Fibroblast of gingiva (primary cell): ENCODE measurements around the gene DNM1.

Source experiments
- DNase-seq: peaks from one replicate; pipeline ENCODE4 v3.0.0-alpha.2; 2011; ENCODE audit warnings: low read depth

Gene DNM1

DNA sequence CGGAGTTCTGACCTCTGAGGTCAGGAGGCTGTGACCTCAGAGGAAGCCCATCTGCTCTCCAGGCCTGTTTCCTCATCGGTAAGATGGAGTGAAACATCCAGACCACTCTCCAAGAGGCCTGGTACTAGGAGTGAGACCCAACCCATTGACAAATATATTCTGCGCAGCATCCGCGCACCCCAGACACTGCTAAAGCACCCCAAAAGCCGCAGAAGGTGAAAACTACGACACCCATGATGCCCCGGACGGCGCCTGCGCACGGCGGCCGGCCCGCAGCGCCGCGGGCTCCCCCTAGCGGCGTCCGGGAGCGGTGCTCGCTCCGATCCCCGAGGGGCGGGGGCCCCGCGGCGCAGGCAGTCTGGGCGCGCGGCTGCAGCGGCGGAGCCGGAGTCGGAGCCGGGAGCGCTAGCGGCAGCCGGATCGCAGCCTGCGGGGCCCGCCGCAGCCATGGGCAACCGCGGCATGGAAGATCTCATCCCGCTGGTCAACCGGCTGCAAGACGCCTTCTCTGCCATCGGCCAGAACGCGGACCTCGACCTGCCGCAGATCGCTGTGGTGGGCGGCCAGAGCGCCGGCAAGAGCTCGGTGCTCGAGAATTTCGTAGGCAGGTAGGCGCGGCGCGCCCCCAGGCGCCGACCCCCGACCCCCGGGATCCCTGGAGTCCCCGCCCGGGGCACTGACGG is at the start of gene DNM1:
Gene DNM1 (plus strand): TSS at position 356 of the 683 bp plus-strand sequence. CDS start 92 bp downstream, at position 448.
- peak; percentile 29 for DNase-seq

DNA sequence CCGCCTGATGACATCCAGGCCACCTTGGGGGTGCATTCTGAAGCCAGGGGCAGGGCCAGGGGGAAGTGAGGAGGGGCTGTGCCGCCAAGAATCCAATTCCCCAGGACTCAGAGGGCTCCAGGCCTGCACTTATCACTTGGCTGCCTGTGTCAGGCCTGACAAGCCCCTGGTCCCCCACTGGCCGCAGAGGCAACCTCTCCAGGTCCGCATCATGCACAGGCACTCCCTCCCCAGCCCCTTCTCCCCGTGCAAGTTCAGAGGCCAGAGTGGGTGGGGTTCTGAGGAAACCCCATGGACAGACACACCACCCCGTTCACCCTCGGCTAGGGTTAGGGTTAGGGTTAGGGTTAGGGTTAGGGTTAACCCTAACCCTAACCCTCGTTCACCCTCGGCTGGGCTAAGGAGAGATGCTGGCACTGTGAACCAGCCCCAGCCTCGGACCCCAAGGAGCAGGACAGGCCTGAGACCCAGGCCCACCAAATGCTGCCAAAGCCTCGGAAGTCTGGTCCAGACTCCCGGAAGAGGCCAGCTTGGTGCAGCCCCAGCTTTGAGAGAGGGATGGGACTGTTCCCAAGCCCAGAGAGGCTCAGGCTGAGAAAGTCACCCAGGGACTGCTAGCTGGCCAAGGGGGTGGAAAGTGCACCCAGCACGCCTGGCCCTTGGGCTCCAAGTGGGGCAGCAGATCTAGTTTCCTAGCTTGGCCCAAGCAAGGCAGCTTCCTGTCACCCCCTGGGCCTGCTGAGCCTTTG is 49.1 kb upstream of the DNM1 start:
- DNase-seq: no peak

DNA sequence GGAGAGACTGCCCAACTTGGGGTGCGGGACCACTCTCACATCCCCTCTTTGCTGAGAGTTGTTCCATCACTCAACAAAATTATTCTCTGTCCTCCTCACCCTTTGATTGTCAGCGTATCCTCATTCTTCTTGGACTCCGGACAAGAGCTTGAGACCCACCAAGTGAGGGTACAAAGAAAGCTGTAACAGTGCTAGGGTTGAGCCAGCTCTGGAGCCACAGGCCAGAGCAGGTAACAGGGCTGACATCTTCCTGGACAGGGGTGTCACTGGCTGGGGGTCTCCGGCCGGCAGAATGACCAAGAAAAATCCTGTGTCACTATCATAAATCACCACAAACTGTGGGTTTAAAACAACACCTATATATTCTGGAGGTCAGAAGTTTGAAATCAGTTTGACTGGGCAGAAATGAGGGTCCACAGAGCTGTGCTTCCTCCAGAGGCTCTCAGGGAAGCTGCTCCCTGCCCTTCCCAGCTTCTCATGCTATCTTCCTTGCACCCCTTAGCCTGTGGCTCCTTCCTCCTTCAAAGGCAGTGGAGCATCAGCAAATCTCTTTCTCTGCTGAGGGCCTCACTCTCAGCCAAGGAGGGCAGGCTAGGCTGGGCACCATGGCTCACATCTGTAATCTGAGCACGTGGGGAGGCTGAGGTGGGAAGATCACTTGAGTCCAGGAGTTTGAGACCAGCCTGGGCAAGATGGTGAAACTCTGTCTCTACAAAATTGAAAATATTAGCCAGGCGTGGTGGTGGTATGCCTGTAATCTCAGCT is 47.3 kb upstream of the DNM1 start:
- no peak for DNase-seq

DNA sequence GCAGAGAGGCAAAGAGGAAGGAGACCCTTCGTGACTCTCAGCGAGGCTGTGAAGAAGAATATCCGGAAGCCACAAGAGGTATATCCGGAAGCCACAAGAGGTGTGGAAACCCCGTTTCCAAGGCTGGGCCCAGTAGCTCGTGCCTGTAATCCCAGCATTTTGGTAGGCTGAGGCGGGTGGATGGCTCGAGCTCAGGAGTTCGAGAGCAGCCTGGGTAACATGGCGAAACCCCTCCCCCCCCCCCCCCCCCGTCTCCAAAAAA is 43.7 kb upstream of the DNM1 start:
- DNase-seq: no peak

DNA sequence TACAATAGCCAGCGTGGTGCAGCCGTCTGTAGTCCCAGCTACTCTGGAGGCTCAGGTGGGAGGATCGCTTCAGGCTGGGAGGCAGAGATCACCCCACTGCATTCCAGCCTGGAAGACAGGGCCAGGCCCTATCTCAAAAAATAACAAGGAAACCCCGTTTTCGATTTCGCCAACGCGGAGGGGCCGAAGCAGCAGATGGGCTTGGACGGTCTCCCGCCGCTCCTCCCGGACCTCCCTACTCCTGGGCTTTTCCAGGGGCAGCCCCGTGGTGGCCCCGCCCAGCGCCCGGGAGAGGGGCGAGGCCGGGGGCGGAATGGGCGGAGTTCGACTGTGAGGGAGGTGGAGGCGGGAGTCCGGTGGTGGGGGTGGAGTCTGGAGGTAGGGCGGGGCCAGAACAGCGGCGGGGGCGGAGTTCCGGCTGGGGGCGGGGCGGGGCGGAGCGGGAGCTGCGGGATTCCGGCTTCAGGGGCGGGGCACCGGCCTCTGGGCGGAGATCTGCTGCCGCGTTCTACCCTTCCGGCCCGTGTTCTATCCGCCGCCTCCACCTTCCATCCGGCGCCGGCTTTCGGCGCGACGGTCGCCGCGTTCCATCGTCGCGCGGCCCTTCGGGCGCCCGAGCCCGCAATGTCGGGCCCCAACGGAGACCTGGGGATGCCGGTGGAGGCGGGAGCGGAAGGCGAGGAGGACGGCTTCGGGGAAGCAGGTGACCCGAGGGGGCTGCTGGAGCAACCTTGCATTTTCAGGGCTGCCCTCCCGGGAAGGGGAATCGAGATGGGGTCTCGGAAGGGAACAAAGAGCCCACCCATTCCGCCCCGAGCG is 43.2 kb upstream of the DNM1 start, which contains the start of gene BBLN:
Gene BBLN (plus strand): TSS at position 482 of the 819 bp plus-strand sequence. CDS start 143 bp downstream, at position 625.
- DNase-seq: peak; percentile 89

DNA sequence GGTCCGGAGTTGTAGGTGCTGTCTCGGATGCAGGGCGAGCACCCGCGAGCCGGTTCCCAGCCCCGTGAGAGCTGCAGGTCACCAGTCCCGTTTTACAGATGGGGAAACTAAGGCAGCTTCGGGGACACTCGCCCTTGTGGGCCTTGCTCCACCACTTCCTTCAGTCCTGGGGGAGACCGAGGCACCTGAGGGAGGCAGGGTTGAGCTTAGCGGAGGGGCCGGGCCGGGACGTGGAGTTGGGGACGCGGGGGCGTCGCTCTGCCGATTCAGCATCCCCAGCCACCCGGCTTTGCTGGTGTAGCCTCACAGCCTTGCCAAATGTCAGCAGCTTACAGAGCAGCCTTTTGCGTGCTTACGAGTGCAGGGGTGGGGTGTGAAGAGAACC is 42.6 kb upstream of the DNM1 start:
- DNase-seq: no peak

DNA sequence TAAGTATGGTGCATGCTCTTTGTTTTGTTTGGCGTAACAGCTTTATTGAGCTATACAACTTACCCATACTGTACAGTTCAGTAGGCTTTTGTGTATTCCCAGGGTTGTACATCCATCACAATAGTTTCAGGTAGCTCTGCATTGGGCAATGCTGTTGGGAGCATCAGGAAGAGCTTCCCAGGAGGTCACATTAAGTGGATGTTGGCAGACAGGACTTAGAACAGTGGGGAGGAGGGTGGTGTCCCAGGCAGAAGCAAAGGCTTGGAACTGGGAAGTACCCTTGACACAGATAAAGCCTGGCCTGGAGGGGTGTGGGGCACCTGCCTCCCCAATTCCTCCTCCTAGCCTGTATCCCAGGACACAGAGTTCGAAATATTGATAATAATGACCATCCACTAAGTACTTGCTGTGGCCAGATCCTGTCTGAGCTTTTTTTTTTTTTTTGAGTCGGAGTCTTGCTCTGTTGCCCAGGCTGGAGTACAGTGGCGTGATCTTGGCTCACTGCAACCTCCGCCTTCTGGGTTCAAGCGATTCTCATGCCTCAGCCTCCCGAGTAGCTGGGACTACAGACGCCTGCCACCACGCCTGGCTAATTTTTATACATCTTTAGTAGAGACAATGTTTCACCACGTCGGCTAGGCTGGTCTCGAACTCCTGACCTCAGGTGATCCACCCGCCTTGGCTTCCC is 41.8 kb upstream of the DNM1 start:
- DNase-seq: peak; percentile 14

DNA sequence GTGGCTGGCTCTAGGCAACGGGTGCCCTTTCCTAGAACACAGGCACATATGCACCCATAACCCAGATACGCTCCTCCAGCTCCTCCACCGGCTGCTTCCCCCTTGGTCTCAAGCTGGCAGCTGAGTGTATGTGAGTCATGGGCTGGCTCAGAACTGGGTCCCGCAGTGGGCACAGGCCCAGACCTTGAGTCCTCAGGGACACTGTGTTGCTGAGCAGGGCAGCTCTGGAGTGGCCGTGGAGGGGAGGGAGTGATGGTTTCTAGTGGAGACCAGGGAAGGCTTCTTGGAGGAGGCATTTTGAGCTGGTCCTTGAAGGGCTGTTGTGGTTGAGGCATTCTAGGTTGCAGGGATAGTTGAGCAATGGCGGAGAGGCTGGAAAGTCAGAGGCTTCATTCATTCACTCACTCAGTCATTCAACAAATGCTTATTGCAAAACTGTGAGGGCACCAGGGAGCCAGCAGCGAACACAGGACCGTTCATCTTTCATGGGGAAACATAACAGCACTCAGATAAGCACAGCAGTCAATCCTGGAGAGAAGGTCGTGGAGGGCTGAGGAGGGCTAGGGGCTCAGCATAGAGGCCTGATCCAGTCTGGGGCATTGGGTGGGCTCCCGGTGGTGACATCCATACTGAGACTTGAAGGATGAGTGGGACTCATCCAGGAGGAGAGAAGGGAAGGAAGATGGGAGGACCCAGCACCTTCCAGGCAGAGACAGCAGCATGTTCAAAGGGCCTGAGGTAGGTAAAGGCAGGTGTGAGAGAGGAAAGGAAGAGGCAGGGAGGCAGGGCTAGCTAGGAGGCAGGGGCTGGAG is 40.8 kb upstream of the DNM1 start:
- DNase-seq: peak; percentile 78

DNA sequence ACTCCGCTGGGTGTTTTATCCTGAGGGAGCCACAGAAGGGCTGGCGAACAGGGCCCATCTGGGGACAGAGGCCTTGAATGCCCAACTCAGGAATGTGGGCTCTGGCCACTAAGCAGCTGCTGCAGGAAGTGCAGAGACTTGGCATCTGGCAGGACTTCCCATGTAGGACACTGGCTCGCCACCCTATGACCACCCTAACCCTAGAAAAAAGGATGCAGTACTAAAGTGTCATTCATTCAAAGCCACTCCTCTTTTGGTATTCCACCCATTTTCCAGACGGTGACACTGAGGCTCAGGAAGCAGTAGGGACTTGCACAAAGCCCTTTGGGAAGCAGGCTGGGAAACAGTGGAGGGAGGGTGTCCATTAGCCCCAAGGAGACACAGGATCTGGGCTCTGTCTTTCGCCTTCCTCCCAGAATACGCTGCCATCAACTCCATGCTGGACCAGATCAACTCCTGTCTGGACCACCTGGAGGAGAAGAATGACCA is 40.1 kb upstream of the DNM1 start:
- DNase-seq: no peak

DNA sequence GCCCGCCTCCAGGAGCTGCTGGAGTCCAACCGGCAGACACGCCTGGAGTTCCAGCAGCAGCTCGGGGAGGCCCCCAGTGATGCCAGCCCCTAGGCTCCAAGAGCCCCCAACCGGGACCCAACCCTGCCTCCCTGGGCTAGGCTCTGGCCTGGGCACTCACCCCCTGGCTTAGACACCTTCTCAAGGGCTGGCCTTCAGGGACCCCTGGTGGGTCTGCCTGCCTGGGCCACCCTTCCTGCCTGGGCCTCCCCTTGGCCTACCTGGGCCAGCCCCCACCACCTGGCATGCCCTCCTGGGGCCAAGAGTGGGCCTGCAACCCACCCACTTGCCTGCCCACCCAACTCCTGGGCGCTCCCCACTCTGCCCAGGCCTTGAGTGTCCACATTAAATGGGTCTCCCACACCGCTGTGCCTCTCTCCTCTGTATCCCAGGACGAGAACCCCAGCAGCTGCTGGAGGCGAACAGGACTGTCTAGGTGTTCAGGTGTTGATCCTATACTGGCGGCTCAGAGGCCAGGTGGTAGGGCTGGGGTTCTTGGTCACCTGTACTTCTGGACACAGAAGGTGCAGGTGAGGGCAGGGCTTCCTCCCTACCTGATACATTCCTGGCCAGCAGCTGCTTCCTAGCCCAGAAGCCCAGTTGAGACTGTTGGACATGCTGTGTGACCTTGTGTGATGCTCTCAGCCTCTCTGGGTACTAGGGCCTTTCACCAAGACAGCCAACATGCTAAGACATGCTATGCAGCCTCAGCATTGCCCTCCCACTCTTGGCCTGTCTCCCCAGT is 39.5 kb upstream of the DNM1 start:
- DNase-seq: no peak

DNA sequence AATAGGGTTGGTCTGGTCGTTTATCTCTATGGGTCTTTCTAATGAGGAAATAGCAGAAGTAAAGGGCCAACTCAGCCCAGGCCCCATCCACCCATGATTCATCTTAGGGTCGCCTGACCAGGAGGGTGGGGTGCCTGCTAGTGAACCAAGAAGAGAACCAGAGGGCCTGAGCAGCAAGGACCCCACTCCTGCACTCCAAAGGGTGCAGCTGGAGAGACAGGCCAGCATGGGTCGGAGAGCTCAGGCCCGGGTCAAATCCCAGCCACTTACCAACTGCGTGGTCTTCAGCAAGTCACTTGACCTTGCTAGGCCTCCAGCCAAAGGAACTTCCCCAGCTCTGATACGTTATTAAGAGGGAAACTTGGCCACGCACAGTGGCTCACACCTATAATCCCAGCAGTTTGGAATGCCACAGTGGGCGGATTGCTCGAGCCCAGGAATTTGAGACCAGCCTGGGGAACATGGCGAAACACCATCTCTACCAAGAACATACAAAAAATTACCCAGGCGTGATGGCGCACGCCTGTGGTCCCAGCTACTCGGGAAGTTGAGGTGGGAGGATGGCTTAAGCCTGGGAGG is 38.8 kb upstream of the DNM1 start:
- no peak for DNase-seq

DNA sequence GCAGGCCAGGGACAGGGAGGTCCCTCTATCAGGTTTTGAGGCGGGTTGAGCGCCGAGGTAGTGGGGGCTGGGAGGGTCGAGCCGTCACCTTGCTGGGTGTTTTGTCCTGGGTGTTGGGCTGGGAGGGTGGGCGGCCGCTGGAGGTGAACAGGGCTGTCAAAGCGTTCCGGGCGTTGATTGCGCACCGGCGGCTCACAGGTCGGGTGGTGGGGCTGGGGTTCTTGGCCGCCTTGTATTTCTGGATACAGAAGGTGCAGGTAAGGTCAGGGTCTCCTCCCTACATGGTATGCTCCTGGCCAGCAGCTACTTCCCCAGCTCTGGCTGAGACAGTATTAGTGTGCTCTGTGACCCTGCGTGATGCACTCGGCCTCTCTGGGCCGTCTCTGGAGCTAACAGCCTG is 37.0 kb upstream of the DNM1 start:
- DNase-seq: no peak

DNA sequence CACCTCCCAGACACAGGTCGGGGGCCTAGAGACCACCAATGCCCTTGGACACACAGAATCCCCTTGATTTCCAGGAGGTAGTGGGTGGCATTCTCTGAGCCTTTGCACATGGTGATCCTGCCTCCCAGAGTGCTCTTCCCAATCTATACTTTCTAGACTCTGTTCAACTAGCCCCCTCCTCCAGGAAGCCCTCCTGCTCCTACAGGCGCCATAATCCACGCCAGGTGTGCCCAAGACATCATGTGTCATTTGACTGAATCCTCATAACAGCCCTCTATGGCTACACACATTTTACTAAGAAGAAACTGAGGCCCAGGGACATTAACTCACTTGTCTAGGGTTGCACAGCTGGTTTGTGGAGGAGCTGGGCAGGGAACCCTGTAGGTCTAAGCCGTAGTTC is 36.0 kb upstream of the DNM1 start:
- no peak for DNase-seq

DNA sequence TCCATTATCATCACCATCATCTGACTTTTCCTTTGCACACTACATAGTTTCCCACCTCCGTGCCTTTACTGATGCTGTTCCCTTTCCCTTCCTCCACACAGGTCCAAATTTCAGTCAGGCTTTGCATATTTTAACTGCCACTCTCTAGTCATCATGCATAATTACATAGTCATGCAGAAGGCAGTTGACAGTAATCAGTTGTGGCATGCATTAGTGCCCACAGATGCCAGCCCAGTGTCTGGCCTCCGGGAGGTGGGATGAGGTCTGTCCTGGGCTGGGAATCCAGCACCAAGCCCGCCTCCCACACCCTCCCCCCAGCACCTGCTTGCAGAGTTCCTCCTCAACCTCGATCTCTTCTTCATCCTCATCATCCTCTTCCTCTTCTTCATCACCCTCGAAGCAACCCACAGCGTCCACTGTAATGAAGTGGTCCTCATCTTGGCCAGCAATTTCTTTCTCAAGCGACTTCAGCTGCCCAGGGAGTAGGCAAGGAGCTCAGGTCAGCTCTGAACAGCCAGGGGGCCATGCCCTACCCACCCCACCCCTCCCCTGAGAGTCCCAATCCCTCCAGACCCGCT is 34.4 kb upstream of the DNM1 start:
- no peak for DNase-seq

DNA sequence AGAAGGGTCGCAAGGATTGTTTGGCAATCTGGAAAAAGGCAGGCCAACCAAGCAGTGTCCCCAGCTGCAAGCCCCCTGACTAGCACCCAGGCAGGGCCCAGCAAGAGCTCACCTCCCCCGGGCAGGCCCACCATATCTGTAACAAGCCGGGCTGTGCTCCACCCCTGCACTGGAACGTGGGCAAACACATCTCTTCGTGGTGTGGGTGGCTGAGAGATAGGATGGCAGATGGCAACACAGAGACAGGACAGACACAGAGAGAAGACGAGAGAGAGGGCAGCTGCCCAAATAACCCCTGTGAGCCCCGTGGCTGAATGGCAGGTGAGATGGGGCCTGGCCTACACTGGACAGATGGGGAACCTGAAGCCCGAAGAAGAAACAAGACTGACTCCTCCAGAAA is 33.7 kb upstream of the DNM1 start:
- DNase-seq: no peak

DNA sequence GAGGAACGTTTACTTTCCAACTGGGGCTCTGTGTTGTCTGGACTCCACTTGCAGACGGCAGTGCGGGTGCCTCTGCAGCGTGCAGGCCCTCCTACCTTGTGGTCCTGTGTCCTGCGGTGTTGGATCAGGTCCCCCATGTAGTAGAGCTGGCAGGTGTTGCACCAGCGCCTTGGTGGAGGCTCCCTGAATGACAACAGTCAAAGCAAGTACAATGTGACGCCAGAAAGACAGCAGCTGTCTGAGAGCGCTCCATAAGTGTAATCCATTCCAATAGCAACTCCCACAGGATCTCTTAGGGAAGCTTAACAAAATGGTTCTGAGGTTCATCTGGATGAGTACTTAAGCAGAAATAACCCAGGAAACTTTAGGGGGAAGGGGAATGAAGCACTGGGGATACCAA is 33.3 kb upstream of the DNM1 start:
- DNase-seq: no peak

DNA sequence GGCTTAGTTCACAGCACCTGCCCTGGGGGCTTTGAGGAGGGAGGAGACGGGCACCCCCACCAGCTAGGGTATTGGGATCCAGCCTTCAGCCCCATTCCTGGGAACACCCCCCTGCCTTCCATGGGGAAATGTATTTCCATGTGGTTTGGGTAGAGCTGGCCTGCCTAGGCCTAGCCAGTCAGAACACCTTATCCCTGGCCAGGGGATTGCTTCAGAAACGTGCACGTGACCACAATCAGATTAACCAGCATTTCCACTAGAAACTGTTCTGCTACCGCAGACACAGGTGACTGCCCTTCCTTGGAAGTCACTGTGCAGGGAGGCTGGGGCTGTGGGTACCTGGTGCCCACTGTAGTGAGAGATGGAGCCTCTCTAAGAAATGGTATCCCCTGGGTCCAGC is 29.1 kb upstream of the DNM1 start:
- no peak for DNase-seq

DNA sequence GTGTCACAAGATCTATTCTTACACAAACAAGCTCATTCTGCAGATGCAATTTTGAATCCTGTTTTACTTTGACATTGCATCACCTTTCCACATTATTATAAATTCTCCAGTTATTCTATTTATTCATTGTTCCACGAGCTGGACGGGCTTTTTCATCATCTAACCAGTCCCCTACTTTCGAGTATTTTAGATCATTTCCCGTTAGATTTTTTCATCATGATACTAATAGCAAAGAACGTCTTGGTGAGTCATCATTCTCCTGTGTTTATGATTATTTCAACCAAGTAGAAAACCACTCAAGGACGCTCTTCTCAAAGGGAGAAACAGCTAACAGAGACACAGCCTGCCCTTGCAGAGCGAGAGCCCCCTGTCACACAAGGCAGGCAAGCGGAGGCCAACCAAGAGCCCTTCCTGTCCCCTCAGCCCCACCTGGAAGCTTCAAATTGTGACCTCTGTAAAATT is 28.0 kb upstream of the DNM1 start:
- DNase-seq: peak; percentile 82

DNA sequence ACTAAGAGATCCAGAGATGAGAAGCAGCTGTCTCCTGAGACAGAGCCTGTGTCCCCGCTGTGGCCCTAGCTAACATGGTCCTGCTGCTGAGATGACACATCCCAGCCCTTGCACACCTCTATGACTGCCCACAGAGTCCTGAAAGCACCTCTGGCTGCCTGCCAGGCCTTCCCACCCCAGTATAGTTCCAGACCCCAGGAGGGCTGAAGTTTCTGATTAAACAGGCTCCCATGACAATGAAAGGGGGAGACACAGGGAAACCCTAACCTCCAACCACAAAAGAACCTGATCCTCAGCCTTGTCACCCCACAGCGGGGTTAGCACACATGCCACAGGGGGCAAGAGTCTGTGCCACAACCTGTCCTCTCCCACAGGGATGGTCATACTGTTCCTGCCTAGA is 27.5 kb upstream of the DNM1 start:
- DNase-seq: no peak
